SU-DHL-6 (cell line): ENCODE measurements around the gene GATAD2A.

Experiments
- CTCF ChIP-seq: fragments of 200-600 bp; sonication (generic); IDR thresholded peaks from one replicate; pipeline ENCODE4 v1.5.1; 2017; ENCODE audit warnings: antibody characterized with exemption, mild to moderate bottlenecking, low read length, moderate library complexity; ENCODE audit not compliant: insufficient read depth, poor library complexity, severe bottlenecking
- EZH2phosphoT487 ChIP-seq: fragments of 200-600 bp; sonication (generic), shearing (Covaris generic); conservative IDR thresholded peaks from 2 replicates; pipeline ENCODE4 v1.6.1; 2018; ENCODE audit warnings: mild to moderate bottlenecking, antibody characterized with exemption, low read length, moderate library complexity, mixed read lengths

DNA sequence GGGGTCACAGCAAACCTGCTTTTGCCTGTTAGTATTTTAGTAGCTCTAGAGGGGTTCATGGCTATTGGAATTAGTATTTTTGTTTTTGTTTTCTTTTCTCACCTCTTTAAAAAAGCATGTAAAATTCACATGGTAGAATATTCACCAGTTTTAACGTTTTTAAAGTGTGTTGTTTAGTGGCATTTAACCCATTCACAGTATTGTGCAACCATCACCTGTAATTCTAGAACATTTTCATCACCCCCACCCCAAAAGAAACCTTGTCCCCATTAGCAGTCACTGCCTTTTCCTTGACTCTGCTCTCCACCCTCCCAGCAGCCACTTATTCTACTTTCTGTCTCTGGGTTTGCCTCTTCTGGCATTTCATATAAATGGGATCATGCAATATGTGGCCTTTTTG is 39.8 kb downstream of the GATAD2A start:
- TF ChIP-seq CTCF = no peak
- no peak for TF ChIP-seq EZH2phosphoT487
